ENCODE data around the gene GRAPL.
"Not testable (repeated sequence)": the region's sequence is repeated elsewhere in the genome, so short reads cannot be mapped to it uniquely, and the experiment has no call there.

The GRAPL gene

DNA sequence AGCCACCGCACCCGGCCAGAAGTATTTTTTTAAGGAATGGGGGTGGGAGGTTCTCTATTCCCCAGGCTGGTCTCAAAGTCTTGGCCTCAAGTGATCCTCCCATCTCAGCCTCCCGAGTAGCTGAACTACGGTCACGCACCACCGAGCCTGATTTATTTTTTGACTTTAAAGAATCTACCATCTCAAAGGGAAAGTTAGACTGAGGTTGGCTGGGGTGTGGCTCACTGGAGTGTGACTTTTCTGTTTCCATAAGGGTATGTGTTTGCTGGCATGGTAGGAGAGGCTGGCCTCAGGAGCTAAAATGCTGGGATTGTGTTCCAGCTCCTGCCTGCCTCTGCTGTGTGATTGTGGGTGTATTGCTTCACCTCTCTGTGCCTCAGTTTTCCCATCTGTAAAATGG is 10.6 kb downstream of the GRAPL start:
- not testable (repeated sequence) for DNase-seq

DNA sequence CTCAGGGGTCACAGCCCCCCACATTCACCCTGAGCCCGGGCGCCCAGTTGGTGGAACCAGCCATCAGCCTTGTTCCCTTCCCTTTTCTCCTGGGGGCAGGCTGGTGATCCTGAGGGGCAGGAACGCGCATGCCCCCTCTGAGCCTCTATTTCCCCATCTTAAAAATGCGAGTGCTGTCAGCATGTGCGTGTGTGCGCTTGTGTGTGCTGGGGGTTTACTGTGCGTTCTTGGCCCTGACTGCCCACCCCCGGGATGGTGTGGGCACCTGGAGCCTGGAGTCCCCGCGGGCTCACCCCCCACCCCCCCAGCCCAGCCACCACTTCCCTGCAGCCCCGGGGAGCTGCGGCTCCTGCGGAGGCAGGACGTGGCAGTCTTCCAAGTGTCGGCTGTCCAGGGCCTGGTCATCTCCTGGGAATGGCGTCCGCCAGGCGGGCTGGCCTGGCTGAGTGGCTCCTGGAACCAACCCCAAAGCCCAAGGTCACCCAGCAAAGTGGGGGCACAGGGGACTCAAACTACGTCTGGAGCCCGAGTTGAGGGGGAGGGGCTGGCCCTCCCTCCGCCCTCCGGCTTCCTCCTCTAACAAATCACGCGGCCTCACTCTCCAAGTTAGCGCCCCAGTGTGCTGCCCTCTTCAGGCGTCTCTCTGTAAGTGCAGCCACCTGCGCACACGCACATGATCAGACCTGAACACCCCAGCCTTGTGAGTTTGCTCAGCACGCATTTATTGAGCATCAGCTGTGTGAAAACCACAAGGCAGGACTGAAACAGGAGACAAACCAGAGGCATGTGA is 14.2 kb downstream of the GRAPL start:
- DNase-seq, result not testable (repeated sequence)

DNA sequence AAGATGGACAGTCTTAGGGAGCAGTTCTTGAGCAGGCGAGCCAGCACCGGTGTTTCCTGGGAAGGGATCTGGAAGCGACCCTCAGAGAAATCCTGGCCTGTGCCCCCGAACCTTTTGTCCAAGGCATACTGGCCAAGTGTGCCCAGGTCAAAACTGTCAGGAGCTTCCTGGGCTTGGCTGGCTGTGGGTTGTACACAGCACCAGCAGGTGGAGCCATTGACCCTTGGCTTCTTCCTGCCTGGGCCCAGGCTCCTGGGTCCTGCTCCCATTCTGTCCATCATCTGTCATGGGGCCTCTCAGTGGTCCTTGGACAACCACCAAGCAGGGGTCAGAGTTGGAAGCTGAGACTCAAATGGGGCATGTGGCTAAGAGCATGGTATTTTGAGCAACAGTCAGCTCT is 15.0 kb downstream of the GRAPL start:
- not testable (repeated sequence) for DNase-seq

DNA sequence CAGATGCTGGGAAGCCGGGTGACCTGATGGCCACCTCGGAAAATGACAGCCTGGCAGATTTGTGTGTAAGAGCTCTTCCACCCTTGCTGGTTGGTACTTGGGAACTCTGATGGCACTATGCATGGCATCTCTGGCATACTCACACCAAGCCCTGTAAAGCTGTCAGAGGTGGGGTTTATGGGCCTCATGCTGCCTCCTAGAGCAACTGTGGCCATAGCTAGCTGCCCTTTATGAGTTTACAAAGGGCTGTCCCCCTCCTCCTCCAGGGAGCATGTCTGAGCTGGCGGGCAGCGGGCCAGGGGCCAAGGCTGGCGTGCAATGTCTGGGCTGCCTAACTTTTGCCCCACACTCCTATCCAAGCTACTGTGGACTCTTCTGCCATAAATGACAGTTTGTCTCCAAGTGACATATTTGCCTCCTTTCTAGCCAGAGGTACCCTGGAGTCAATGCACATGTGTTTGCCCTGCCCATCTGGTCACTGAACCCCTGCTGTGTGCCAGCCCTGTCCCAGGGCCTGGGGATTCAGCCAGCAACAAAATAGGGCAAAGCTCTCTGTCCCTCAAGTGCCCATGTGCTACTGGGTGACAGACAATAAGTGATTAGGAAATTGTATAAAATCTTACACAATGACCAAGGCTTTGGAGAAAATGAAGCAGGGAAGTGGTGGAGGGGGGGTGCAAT is 15.8 kb downstream of the GRAPL start:
- DNase-seq, result not testable (repeated sequence)

DNA sequence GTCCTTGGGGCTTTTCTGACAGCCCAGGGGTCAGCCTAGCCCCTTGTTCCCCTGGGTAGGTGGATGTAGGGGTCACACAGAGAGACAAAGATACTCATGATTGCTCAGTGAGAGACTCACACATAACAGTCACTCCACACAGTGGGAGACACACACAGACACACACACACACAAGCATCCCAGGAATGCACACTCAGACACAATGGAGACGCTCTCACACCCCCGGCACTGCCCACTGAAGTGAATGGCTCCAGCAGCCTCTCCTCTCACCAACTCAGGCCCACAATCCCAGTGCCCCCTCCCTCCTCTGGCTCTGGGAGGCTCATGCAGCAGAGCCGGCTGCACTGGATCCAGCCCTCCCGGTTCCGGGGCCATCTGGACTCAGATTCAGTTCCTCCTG is 17.0 kb downstream of the GRAPL start:
- not testable (repeated sequence) for DNase-seq

DNA sequence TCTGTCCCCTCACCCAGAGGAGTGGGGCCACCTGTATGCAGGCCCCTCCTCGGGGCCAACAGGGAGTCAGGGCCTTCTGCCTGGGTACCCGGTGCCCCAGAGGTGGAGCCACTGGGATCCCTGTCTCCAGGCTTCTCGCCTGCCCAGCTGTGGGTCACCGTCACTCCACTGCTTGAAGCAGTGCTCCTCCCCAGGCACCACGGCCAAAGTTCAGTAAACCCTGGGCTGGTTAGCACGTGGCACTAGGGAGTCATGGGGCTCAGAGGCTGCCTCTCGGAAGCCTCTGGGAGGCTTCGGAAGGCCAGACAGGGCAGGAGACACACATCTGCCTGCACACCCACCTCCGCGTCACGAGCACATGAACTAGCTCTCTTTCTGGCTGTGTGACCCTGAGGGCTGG is 18.1 kb downstream of the GRAPL start:
- DNase-seq, result not testable (repeated sequence)

DNA sequence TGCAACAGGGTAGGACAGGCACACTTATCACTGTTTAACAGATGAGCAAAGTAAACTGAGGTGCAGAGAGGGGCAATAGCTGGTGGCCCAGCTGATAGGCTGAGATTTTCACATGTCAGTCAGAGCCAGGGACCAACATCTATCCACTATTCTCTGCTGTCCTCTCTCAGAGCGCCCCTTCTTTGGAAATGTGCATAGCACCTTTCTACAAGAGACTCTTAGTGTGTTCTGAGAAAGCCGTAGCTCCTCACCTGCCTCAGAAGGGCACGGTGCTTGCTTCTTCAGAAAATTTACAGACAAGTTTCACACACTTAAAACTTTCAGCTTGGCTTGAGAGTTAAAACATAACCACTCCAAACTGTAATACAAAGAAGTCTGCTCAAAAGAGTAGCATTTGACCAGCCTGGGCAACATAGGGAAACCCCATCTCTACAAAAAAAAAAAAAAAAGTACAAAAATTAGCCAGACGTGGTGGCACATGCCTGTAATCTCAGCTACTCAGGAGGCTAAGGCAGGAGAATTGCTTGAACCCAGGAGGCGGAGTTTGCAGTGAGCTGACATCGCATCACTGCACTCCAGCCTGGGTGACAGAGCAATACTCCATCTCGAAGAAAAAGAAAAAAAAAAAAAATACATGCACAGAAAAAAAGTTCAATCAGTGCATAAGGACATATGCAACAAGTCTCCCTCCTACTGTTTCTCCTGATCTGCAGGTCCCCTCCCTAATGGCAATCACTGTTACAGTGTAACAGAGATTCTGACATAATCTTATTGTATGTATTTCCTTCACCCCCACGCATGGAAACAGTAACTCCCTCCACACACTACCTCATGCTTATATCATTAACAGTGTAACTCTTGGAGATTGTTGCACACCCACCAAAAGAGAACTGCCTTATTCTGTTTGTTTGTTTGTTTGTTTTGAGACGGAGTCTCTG is 23.6 kb downstream of the GRAPL start:
- not testable (repeated sequence) for DNase-seq

DNA sequence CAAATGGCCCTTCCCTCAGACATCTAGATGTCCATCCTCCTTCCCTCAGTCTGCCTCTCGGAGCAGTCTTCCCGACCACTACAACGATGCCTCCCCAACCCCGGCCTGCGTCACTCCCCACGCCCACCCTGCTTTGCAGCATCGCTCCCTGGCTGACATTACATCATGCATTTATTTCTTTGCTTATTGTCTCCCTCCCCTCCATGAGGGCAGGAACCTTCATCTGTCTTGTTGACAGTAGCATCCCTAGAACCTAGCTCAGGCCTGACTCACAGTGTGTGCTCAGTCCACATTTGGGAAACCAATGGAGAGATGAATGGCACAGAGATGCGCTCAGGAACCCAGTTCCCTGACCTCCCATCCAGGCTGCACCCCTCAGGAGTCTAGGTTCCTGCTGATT is 30.2 kb downstream of the GRAPL start:
- DNase-seq, result not testable (repeated sequence)

DNA sequence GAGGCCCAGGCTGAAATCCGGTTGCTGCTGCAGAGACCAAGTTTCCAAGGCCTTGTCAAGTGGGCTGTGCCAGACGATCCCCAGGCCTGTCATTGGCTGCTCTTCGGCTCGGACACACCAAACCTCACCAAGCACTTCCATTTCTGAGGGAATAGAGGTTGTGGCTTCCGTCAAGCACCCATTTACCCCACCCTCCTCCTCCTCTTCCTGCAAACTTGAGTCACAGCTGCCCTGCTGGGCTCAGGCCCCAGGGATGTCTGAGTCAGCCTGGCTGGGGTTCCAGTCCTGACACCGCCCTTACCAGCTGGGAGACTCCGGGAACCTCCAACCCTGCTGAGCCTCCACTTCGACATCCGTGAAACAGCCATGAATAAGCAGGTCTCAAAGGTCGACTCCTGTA is 31.1 kb downstream of the GRAPL start:
- DNase-seq, result not testable (repeated sequence)

DNA sequence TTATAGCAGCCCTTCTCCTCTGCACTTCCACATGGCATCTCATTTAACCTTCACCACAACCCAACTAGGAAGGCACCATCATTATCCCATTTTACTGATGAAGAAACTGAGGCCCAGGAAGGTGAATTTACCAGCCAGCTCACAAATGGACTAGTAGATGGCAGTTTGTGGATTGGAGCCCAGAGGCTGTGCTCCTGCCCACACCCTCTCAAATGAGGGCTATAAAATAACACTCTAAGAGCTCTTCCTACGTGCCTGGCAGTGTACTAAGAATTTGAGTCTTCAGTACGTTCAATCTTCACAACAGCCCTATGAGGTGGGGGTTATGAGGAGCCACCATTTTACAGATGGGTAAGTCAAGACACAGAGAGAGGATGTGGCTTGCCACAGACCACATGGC is 31.5 kb downstream of the GRAPL start:
- DNase-seq, result not testable (repeated sequence)

DNA sequence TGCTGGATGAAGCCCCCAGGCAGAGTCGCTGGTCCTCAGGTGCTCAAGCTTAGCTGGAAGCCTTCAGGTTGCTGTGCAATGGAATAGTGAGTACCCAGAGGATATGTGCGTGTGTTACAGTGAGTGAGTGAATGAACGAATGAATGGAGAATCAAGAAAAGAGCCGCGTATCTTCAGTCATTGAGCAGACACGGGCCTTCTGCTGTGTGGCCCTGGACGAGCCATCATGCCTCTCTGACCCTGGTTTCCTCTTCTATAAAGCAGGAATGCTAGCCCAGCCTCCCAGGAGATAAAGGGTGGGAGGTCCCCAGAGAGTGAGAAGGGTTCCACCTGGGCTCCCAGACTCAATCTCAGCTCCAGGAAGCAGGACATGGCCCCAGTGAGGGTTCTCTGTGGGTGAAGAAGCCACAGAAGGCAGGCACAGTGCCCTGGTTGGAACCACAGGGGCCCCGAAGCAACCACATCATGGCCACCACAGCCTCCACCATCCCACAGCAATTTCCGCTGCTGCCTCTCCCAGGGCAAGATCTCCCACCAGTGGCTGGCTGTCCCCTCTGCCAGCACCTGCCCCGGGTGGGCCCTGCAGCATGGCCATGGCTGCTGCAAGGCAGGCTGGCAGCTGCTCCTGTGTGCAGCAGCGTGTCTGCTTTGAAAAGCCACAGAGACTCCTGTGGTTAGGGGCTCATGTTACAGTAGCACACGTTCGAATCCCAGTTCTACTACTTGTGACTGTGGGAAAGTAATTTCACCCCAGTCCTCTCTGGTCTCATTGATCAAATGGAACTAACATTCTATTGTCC is 34.1 kb downstream of the GRAPL start:
- DNase-seq, result not testable (repeated sequence)

DNA sequence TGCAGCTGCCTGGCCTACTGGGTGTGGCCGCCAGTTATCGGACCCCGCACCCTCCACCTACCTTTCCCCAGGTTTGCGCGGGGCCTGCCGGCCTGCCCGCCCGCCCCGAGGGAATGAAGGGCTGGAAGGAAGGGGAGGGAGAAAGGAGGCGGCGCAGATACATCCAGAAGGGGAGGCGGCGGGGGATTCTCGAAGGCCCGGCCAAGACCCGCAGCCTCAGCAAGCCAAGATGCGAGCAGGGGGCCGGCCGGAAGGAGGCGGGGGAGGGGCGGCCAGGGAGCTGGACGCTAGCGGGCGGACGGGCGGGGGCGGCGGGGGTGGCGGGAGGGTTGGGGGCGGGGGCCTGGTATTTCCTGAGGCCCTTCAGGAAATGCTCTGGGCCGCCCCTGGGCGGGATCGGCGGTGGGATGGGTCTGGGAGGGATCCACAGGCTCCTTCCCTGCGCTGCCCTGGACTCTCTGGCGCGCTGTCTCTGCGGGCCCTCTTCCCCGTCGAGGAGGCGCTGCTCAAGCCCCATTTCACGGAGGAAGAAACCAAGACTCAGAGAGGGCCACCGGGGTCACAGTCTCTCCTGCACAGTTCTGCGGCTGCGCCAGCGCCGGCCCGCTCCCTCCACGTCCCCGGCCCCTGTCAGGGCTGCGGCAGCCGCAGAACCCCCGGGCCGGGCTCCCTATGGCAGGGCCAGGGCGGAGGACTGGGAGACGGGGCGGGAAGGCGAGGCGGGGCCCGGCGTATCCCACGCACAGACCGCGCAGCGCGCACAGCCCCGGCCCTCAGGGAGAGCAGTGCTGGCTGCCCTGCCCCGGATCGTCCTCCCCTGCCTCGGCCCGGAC is 35.2 kb downstream of the GRAPL start:
- not testable (repeated sequence) for DNase-seq

DNA sequence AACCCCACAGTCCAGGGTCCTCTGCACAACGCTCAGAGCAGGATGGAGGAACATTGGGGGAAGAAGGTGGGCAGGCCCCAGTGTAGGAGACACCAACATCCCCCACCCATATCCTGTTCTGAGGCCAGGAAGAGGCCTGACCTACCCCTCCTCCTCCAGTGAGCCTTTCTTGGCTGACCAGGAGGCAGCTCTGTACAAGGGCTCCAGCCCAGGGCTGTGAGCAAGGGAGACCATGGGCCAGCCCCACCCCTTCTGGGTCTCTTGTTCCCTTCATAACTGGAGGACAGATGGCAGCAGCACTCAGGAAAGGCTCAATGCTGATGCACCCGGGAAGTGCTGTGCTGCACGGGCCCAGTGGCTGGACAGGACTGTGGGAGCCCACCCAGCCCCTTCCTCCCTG is 47.0 kb downstream of the GRAPL start:
- DNase-seq, result not testable (repeated sequence)

DNA sequence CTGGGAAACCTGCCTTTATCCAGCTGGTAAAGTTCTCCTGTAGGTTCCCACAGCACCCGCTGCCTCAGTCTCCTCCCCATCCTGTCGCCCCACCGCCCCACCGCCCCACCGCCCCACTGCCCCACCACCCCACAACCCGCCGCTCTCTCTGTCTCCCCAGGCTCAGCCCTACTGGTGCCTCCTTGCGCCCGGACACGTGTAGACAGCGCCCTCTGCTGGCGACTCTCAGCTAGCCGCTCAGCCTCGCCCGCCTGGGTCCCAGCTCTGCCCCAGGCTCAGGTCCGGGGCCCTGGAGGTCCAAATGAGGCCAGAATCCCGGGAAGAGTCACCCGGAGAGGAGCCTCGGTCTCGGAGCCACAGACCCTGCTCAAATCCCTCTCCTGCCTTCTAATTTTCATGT is 48.0 kb downstream of the GRAPL start:
- DNase-seq, result not testable (repeated sequence)

DNA sequence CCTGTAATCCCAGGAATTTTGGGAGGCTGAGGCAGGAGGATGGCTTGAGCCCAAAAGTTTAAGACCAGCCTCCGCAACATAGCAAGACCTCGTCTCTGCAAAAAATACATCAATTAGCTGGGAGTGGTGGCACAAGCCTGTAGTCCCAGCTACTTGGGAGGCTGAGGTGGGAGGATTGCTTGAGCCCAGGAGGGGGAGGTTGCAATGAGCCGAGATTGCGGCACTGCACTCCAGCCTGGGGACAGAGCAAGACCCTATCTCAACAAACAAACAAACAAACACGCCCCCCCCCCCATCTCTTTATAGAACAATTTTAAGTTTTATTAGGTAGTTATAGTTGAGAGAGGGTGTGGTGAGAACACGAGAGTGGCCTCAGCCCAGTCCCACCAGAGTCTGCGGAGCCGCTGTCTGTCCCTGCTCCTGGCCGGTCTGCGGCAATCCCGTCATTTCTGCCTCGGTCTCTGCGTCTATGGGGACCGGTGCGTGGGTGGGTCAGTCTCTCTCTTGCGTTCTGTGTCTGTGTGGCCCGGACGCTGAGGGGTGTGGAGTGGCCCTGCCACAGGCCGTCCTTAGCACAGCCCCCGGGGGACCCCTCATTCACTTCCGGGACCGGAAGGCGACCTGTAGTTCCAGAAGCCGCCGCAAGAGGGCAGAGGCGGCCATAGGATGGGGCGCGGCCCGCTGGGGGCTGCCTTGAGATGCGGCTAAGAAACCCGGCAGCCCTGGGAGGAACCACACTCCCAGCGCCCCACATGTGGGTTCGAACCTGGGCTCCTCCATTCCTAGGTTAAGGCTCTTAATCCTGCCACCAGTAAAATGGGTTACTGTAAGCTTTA is 53.9 kb downstream of the GRAPL start:
- DNase-seq, result not testable (repeated sequence)

DNA sequence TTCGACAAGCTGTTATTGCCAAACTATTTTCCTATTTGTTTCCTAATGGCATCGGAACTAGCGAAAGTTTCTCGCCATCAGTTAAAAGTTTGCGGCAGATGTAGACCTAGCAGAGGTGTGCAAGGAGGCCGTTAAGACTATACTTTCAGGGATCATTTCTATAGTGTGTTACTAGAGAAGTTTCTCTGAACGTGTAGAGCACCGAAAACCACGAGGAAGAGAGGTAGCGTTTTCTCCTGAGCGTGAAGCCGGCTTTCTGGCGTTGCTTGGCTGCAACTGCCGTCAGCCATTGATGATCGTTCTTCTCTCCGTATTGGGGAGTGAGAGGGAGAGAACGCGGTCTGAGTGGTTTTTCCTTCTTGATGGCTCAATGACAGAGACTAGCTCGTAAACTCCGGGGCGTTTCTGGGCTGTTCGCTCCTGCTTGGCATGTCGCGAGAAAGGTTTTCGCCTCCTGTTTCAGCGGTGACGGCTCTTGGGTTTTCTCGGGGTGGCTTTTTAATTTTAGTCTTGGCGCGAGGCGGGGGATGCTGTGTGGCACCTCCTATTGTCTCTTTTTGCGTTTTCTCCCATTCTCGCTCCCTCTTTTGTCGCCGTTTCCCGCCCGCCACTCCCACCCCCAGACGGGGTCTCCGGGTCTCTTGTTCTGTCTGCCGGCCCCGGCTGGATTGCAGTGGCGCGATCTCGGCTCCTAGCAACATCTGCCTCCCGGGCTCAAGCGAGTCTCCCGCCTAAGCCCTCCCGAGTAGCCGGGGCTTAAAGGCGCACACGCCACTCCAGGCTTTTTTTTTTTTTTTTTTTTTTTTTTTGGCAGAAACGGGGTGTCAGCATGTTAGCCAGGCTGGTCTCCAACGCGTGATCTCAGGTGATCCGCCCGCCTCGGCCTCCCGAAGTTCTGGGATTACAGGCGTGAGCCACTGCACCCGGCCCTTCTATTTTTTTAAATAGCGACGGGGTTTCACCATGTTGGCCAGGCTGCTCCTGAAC is 60.8 kb downstream of the GRAPL start:
- DNase-seq, result not testable (repeated sequence)

DNA sequence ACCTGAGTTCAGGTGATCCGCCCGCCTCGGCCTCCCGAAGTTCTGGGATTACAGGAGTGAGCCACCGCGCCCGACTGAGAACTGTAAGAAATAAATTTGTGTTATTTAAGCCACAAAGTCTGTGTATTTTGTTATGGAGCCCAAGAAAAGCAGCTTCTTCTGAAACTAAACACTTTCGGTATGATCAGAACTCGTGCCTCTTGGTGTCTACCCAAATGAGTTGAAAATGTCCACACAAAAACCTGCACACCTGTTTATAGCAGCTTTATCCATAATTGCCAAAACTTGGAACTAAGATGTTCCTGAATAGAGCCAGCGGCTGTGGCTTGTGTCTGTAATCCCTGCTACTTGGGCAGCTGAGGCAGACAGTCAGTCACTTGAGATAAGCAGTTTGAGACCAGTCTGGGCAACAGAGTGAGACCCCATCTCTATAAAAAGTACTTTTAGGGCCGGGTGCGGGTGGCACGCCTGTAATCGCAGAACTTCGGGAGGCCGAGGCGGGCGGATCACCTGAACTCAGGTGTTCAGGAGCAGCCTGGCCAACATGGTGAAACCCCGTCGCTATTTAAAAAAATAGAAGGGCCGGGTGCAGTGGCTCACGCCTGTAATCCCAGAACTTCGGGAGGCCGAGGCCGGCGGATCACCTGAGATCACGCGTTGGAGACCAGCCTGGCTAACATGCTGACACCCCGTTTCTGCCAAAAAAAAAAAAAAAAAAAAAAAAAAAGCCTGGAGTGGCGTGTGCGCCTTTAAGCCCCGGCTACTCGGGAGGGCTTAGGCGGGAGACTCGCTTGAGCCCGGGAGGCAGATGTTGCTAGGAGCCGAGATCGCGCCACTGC is 61.7 kb downstream of the GRAPL start:
- not testable (repeated sequence) for DNase-seq

DNA sequence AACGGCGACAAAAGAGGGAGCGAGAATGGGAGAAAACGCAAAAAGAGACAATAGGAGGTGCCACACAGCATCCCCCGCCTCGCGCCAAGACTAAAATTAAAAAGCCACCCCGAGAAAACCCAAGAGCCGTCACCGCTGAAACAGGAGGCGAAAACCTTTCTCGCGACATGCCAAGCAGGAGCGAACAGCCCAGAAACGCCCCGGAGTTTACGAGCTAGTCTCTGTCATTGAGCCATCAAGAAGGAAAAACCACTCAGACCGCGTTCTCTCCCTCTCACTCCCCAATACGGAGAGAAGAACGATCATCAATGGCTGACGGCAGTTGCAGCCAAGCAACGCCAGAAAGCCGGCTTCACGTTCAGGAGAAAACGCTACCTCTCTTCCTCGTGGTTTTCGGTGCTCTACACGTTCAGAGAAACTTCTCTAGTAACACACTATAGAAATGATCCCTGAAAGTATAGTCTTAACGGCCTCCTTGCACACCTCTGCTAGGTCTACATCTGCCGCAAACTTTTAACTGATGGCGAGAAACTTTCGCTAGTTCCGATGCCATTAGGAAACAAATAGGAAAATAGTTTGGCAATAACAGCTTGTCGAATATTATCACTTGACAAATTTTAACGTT is 62.5 kb downstream of the GRAPL start:
- DNase-seq, result not testable (repeated sequence)

Measured in retina (tissue), 1 donor.